Stimulated activated naive CD8-positive, alpha-beta T cell treated with anti-CD3 and anti-CD28 coated beads, Interleukin-15, amount 100 ng/mL, for 72 hours (primary cell): ENCODE measurements around the gene THSD7B.

Source experiments
- ATAC-seq: fragments of 150-1000 bp; cut with Tn5 transposase; 2 replicates; pipeline ENCODE4 v1.10.0; 2021; ENCODE audit warnings: mild to moderate bottlenecking, moderate library complexity
- DNase-seq, 2 donors: peaks; one replicate each; pipeline ENCODE4 v3.0.0; 2021 to 2022
- H3K27ac Mint-ChIP-seq, 2 donors: one replicate each; pipeline ENCODE4 v1.8.0; 2022; ENCODE audit warnings: mild to moderate bottlenecking in 2 of 2, mixed read lengths in 2 of 2, moderate library complexity in 2 of 2
- H3K27me3 Mint-ChIP-seq: one replicate; pipeline ENCODE4 v1.8.0; 2022; ENCODE audit warnings: mixed read lengths
- H3K4me1 Mint-ChIP-seq: one replicate; pipeline ENCODE4 v1.8.0; 2022; ENCODE audit warnings: mild to moderate bottlenecking, mixed read lengths
- H3K4me3 Mint-ChIP-seq, 2 donors: one replicate each; pipeline ENCODE4 v1.8.0; 2022; ENCODE audit warnings: mild to moderate bottlenecking in 2 of 2, mixed read lengths in 2 of 2, moderate library complexity in 1 of 2
- H3K9me3 Mint-ChIP-seq, 2 donors: one replicate each; pipeline ENCODE4 v1.8.0; 2022; ENCODE audit warnings: mixed read lengths in 2 of 2

The THSD7B gene

DNA sequence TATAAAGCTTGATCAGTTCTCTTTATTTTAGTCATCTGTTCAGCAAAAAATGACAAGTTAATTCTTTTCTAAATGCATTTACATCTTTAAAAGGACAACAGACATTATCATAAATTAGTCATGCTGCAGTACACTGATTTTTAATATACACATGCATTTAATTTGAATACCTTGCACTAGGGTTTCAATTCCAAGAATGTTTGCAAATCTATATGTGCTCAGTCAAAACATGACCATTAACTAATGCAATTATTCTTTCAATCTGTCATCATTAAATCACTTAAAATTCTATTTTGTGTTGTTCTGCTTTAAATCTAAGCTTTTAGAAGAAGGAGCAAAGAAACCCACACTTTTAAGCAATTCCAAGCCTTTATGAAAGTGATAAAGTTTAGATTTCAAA lies 342.6 kb downstream of the THSD7B start:
- no peak overlapping the region for H3K27ac Mint-ChIP-seq
- ATAC-seq (no peak), DNase-seq (no peak)
- H3K4me3 Mint-ChIP-seq, result no peak overlapping the region
- H3K4me1 Mint-ChIP-seq, result no peaks in the 10 kb centered on the region
- H3K27me3 Mint-ChIP-seq, result no peaks in the 10 kb centered on the region
- H3K9me3 Mint-ChIP-seq, result peaks cover 6 to 12% of the 10 kb centered on the region in 2 donors

DNA sequence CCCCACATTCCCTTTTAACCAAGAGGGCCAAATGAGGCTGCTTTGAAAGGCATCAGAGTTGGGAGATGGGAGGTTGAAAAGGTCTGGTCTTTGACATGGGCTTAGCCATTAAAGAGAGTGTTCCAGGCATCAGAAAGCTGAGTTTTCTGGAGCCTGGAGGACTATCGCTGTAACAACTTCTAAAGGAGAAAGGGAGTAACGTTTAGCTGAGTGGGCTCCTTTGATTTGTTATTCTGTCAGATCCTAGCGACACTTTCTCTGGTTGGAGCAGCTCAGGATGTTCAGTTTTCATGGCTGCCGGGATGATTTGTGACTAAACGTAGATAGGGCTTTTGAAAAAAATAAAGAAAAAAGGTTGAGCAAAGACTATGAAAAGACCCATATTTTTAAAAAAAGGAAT lies 346.6 kb downstream of the THSD7B start:
- no peaks in the 10 kb centered on the region for H3K4me1 Mint-ChIP-seq
- H3K4me3 Mint-ChIP-seq, result no peak overlapping the region
- peak overlapping the region in 1 of 2 donors; percentile 66 for H3K27ac Mint-ChIP-seq
- ATAC-seq, result no peak
- no peaks in the 10 kb centered on the region for H3K27me3 Mint-ChIP-seq
- no peaks in the 10 kb centered on the region for H3K9me3 Mint-ChIP-seq
- no peak for DNase-seq

DNA sequence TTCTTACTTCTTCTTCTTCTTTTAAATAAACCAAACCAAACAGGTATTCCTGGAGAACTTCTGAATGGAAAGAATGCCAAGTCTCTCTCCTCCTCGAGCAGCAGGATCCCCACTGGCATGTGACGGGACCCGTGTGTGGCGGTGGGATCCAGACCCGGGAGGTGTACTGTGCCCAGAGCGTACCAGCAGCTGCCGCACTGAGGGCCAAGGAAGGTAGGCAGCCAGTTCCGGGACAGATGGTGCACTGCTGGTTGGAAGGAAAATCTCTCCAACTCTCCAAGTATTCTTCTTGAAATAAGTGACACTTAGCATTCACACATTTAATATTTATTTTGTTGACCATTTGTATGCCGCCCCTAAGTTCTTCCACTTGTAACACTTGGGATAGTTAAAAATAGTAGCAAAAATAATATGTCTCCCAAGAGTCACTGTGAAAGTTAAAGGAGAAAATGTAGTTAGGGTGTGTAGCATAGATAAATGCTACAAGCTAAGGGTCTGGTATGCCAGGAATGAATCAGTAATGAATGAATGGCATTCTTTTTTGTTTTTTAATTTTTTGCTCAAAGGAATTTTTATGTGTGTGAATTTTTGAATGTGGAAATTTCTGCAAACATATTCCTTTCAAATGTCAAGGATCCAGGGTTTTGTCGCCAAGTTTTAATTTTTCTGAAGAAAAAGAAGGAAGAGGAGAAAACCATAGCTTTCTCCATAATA lies 349.9 kb downstream of the THSD7B start:
- Mint-ChIP-seq H3K4me1 (no peaks in the 10 kb centered on the region), H3K9me3 (no peaks in the 10 kb centered on the region), H3K4me3 (no peak overlapping the region), H3K27me3 (no peaks in the 10 kb centered on the region), H3K27ac (no peak overlapping the region)
- no peak for DNase-seq
- ATAC-seq, result no peak

DNA sequence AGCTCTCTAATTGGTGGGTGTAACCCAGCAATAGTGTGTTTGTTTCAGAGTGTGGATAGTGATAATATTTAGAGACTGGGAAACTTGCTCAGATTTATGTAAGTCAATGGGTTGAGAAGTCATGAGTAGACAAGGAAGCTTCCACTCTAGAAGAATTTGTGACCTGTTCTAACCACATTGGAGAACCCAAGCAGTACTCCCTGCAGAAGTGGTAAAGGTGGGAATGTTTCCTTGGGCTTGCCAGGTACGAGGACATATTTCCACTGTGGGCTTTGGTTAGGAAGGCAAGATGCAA lies 350.4 kb downstream of the THSD7B start:
- H3K4me3 Mint-ChIP-seq, result no peak overlapping the region
- H3K27me3 Mint-ChIP-seq, result no peaks in the 10 kb centered on the region
- no peaks in the 10 kb centered on the region for H3K4me1 Mint-ChIP-seq
- no peak for ATAC-seq
- DNase-seq, result no peak
- H3K9me3 Mint-ChIP-seq, result no peaks in the 10 kb centered on the region
- no peak overlapping the region for H3K27ac Mint-ChIP-seq

DNA sequence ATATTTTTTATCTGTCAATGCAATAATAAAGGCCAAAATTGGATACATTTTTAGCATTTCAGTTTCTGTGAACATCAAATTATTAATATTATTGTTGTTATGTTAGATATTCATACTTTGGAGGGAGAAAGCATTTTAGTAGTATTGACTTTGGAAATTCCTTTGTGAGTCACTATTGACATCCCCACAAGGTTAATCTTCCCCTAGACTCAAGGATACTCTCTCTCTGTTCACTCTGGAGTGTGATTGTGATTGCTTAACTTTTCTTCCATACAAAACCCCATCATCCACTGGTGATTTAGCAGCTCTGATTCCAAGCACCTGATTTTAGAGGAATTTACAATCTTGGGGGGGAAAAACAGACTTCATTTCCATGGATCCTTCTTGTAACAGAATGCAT lies 352.0 kb downstream of the THSD7B start:
- H3K27ac Mint-ChIP-seq, result no peak overlapping the region
- ATAC-seq, result no peak
- DNase-seq, result no peak
- no peaks in the 10 kb centered on the region for H3K4me1 Mint-ChIP-seq
- H3K9me3 Mint-ChIP-seq, result peaks cover 0 to 3% of the 10 kb centered on the region in 2 donors
- H3K27me3 Mint-ChIP-seq, result no peaks in the 10 kb centered on the region
- H3K4me3 Mint-ChIP-seq, result no peak overlapping the region

DNA sequence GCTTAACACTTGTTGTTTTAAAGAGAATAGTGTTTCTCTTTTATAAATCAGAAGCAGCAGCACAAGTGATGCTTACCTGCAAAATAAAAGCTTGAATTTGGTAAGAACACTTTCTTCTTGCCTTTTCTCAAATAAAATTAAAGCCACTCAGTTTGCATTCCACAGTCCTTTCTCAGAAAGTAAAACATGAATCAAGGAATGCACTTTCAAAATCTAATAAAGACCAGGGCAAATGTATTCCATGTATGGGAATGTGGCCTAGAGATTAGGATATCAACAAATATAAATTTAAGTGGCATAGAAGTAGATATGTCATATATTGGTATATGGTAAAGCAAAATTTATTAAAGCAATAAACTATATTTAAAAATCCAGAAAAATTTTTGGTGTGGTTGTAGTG lies 352.8 kb downstream of the THSD7B start:
- DNase-seq, result no peak

DNA sequence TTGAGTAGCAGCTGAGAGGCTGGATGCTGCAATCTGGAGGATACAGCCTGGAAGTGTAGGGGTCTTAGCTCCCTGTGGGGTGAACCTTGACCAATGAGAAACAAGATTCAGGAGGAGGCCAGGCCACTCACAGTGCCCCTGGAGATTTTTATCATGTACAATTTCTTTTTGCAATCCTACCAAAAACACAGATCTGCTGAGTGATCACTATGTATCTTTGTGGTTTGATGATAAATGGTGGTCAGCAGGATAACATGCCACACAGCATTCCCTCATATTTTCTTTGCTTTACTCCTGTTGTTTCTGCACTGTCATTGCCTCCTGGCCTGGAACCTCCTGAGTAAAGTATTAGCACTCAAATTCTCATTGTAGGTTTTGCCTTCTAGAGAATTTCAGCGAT lies 357.9 kb downstream of the THSD7B start:
- Mint-ChIP-seq H3K9me3 (peaks cover 0 to 3% of the 10 kb centered on the region in 2 donors), H3K27ac (no peak overlapping the region), H3K27me3 (no peaks in the 10 kb centered on the region), H3K4me1 (no peaks in the 10 kb centered on the region), H3K4me3 (no peak overlapping the region)
- DNase-seq, result no peak
- no peak for ATAC-seq

More for the DNA sequence above, 352.8 kb downstream of the THSD7B start:
- Mint-ChIP-seq H3K9me3 (peaks cover 0 to 3% of the 10 kb centered on the region in 2 donors), H3K27me3 (no peaks in the 10 kb centered on the region), H3K27ac (no peak overlapping the region), H3K4me3 (no peak overlapping the region), H3K4me1 (no peaks in the 10 kb centered on the region)
- ATAC-seq, result no peak

DNA sequence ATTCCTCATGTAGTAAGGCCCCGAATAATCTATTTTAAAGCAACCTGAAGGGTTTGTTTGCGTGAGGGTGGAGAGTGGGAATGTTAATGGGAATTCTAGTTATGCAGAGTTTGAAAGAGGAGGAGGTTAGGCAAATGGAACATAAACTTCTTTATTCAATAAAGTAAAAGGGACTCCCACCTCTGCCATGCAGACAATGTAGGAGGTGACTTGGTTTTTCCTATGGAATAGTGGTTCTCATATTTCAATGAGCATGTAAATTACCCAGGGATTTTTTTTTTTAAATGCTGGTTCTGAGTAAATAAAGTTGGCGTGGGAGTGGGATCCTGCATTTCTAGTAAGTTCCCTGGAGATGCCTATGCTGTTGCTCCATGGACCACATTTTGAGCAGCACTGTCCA lies 367.9 kb downstream of the THSD7B start:
- H3K27me3 Mint-ChIP-seq, result no peaks in the 10 kb centered on the region
- DNase-seq (no peak), ATAC-seq (no peak)
- H3K9me3 Mint-ChIP-seq, result peaks cover 0 to 8% of the 10 kb centered on the region in 2 donors
- H3K4me3 Mint-ChIP-seq, result no peak overlapping the region
- no peak overlapping the region for H3K27ac Mint-ChIP-seq
- no peaks in the 10 kb centered on the region for H3K4me1 Mint-ChIP-seq

DNA sequence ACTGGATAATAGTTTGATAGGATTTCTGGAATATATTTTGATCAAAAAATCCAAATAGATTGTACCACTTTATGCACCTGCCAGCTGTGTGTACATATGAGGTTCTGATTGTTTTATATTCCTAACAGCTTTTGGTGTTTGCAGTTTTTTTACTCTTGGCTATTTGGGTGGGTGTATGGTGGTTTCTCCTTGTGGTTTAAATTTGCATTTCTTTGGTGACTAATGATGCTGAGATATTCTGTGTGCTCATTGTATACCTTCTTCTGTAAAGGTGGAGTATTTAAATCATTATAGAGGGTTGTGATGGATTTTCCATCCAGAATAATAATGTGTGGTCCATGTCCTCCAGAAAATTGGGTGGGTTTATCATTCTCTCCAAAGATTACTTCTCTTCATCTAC lies 372.9 kb downstream of the THSD7B start:
- no peak overlapping the region for H3K4me3 Mint-ChIP-seq
- H3K27ac Mint-ChIP-seq, result no peak overlapping the region
- no peaks in the 10 kb centered on the region for H3K27me3 Mint-ChIP-seq
- peaks cover 0 to 8% of the 10 kb centered on the region in 2 donors for H3K9me3 Mint-ChIP-seq
- ATAC-seq, result no peak
- DNase-seq, result no peak
- no peaks in the 10 kb centered on the region for H3K4me1 Mint-ChIP-seq

DNA sequence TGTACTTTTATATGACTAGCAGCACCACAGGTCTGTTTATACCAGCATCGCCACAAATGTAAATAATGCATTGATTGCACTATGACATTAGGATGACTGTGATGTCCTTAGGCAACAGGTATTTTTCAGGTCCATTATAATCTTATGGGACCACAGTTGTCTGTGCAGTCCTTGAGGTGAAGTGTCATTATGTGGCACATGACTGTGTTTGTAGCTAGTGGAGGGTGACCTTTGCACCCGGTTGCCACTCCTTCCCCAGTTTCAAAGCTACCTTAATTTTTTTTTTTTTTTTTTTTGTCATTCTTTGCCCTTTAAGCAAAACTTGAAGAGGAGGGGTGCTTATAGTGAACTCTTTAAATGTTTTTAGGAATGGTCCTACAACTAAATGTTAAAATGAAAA lies 386.4 kb downstream of the THSD7B start:
- H3K4me1 Mint-ChIP-seq, result no peaks in the 10 kb centered on the region
- H3K27ac Mint-ChIP-seq, result no peak overlapping the region
- H3K9me3 Mint-ChIP-seq, result peaks cover 0 to 5% of the 10 kb centered on the region in 2 donors
- peaks cover 6% of the 10 kb centered on the region for H3K27me3 Mint-ChIP-seq
- DNase-seq (no peak), ATAC-seq (no peak)
- H3K4me3 Mint-ChIP-seq, result no peak overlapping the region

DNA sequence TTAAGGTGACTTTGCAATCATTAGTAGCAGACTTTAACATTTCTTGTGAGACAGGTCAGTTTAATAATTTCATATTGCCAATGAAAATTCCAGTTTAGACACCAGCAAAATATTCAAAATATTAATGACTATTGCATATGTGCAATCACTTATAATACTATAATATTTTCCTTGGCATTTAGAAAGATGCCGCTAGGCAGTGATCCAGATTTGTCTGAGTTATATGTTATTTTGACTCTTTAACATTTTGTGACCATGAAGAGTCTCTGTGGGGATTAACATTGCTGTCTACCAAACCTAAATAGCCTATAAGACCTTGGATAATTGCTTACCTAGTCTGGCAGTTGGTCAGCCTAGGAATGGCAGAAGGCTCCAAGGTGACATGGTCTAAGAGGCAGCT lies 389.6 kb downstream of the THSD7B start:
- H3K4me1 Mint-ChIP-seq, result no peaks in the 10 kb centered on the region
- no peak overlapping the region for H3K27ac Mint-ChIP-seq

DNA sequence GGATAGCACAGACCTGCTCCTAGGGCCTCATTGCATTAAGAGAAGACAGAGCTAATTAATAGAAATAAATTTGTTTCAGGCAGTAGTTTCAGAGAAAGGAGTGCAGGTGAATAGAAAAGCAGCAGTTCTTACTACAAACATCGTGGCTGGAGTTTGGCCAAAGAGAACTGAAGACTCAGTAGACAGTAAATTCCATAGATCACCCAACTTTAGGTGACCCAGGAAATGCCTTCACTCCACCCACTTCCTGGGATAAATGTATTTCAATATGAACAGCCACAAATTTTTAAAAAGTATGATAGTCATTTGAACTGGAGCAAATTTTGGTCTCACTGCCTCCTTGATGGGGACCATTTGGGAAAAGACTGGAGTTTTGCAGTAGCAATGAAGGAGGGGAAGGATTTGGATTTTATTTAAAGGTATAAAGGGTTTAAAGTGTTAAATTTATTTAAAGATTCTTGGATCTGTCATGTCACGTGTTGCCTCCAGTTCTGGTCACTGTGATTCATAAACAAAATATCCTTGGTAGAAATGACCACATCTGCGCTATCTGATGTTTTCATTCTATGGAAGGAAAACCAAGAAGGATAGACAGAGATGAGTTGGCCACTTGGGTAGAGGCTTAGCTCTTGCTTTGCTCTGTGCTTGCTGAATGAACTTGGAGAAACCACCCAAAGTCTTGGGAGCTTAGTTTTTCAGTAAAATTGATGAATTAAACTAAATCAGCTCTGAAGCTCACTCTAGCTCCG lies 390.2 kb downstream of the THSD7B start:
- Mint-ChIP-seq H3K4me3 (no peak overlapping the region), H3K27ac (no peak overlapping the region), H3K9me3 (no peaks in the 10 kb centered on the region), H3K27me3 (no peaks in the 10 kb centered on the region), H3K4me1 (no peaks in the 10 kb centered on the region)
- no peak for ATAC-seq
- no peak for DNase-seq

More for the DNA sequence above, 389.6 kb downstream of the THSD7B start:
- Mint-ChIP-seq H3K27me3 (no peaks in the 10 kb centered on the region), H3K9me3 (no peaks in the 10 kb centered on the region), H3K4me3 (no peak overlapping the region)
- DNase-seq (no peak), ATAC-seq (no peak)

DNA sequence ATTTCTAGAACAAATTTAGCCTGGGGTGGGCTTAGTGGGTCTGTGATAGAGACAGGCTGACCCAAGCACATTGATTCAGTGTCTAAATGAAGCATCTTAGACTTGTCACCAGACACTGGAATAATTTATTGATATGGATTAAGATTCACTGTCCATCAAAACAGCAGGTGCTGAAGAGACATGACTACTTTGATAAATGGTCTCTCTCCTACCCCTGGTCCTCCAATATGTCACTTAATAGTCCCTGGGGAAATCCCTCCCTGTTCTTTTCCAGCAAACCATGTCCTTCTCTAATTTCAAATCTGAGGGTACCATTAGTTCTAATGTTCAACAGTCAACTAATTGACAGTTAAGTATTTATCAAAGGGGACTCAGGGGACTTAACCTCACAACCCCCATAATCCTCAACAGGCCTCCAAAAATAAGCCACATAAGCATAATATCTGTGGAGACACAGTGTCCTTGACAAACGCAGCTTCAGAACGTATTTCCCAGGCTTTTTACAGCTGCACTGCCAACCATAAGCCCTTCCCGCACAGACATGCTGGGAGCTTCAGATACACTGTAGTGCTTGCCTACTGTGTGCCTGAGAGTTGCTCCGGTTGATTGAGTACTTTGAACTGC lies 391.0 kb downstream of the THSD7B start:
- Mint-ChIP-seq H3K4me1 (no peaks in the 10 kb centered on the region), H3K4me3 (no peak overlapping the region), H3K27ac (no peak overlapping the region), H3K27me3 (no peaks in the 10 kb centered on the region), H3K9me3 (no peaks in the 10 kb centered on the region)
- ATAC-seq, result no peak
- DNase-seq, result no peak

DNA sequence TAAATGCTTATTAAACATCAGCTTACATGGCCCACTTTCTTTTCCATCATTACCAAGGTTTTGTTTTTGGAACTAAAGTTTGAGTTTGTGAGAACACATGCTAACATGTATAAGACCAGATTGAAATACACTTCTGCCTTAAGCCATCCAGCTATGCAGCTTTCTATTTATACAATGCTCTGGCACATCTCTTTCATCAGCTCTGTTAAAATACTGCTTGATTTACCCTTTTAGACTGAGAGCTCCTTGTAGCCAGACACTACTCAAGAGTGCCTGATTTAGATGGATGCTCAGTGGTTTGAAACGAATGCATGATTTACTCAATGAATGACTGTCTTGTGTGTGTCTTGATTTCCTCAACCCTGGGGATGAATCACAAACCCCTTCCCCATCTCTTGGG lies 392.5 kb downstream of the THSD7B start:
- ATAC-seq (no peak), DNase-seq (no peak)
- no peaks in the 10 kb centered on the region for H3K27me3 Mint-ChIP-seq
- no peaks in the 10 kb centered on the region for H3K4me1 Mint-ChIP-seq
- H3K4me3 Mint-ChIP-seq, result no peak overlapping the region
- peaks cover 0 to under 1% of the 10 kb centered on the region in 2 donors for H3K9me3 Mint-ChIP-seq
- H3K27ac Mint-ChIP-seq, result no peak overlapping the region

DNA sequence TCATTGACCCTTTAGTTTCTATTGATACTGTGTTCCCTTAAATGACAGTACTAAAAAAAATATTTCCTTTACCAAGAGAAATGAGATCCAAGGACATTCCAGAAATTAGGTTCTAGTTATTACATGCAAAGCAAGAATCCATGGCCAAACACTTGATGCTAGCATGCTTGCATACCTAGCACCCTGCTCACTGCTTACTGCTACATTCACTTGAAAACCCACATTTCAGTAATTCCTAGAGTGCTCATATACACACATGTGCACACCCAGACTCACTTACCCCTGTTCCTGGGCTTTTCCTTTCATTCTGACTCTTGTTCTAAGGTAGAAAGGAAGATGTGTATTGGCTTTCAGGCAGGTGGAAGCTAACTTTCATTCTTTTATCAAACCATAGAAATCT lies 395.9 kb downstream of the THSD7B start:
- H3K4me3 Mint-ChIP-seq, result no peak overlapping the region
- H3K9me3 Mint-ChIP-seq, result peaks cover 4 to 11% of the 10 kb centered on the region in 2 donors
- DNase-seq (no peak), ATAC-seq (no peak)
- no peaks in the 10 kb centered on the region for H3K27me3 Mint-ChIP-seq
- no peaks in the 10 kb centered on the region for H3K4me1 Mint-ChIP-seq
- H3K27ac Mint-ChIP-seq, result no peak overlapping the region

DNA sequence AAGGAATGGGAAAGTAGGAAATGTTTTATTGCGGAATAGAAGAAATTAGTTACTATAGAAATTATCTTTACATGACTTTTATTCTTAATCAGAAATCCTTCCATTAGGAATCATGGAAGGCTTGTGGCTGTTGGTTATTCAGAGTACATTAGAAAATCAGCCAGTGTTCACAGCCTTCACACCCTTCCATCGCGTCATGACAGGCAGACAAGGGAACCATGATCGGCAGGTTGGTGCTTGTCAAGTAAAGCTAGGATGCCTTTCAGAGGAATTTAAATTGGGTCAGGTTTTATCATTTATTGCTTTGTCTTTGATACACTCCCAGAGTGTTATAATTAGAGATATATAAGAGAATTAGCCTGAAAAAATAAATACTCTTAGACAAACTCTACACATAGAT lies 400.6 kb downstream of the THSD7B start:
- H3K27me3 Mint-ChIP-seq, result no peaks in the 10 kb centered on the region
- peaks cover 4 to 11% of the 10 kb centered on the region in 2 donors for H3K9me3 Mint-ChIP-seq
- no peaks in the 10 kb centered on the region for H3K4me1 Mint-ChIP-seq
- H3K4me3 Mint-ChIP-seq, result no peak overlapping the region
- ATAC-seq, result no peak
- DNase-seq, result no peak
- no peak overlapping the region for H3K27ac Mint-ChIP-seq
